Measurements from ENCODE around the gene CDKN1B.

- TF ChIP-seq CTCF (IDR thresholded peaks at IDR 0.05) (no peak), POLR2AphosphoS5 (IDR thresholded peaks at IDR 0.05; ENCODE audit: low read depth, low read length) (no peak)
These were observed 24.5 kb downstream of the CDKN1B start for GRCh38 chr12:12741660-12742059.
